HG03045 (cell line): ENCODE data around the gene FHOD1.

Experiments
- ATAC-seq: cut with Tn5 transposase; IDR thresholded peaks from one replicate; pipeline ENCODE4 v1.9.1; 2021; ENCODE audit warnings: mild to moderate bottlenecking, moderate library complexity; ENCODE audit not compliant: unreplicated experiment

Gene FHOD1

DNA sequence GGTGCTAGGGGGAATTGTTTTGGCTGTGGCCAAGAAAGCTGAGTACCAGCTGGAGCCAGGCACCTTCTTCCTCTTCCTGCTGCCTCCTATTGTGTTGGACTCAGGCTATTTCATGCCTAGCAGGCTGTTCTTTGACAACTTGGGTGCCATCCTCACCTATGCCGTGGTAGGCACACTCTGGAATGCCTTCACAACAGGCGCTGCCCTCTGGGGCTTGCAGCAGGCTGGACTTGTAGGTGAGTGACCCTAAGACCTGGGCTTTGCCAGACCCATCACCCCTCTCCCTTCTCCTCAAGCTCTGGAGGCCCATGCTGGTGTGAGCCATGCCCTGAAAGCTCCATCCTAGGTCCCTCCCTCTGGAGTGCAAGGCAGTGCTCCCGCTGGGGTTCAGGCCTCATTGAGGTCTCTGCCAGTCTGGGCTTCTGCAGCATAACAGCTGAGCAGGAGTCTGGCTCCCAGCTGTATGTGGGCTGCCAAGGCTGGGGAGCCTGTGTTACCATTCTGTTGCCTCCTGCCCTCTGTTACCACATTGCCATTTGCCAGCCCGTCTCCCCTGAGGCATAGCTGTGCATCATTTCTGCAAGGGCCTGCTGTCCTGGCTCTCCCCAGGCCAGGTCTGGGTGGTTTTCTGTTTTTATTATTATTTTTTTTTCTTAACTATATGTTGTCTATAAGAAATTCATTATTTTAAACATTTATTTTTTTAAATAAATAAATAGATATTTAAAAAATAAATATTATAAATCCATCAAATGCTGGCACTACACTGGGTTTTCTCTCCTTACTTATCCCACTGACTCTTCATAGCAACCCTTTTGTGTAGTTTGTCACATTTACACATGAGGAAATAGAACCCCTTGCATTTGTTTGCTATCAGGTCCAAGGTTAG lies 5.6 kb upstream of the FHOD1 start:
- ATAC-seq, result no peak

- no peak for ATAC-seq
Observed at GRCh38 chr16:67250045-67250327, 2.7 kb upstream of the FHOD1 start.

GRCh38 chr16:67249178-67250044 lies 2.1 kb upstream of the FHOD1 start:
- ATAC-seq, result no peak

GRCh38 chr16:67248401-67249177 lies 1.3 kb upstream of the FHOD1 start, which contains the start of gene SLC9A5:
Gene SLC9A5, plus strand, starts transcription at chr16:67248979. Its CDS starts 36 bp downstream, at chr16:67249015.
- ATAC-seq, result no peak

DNA sequence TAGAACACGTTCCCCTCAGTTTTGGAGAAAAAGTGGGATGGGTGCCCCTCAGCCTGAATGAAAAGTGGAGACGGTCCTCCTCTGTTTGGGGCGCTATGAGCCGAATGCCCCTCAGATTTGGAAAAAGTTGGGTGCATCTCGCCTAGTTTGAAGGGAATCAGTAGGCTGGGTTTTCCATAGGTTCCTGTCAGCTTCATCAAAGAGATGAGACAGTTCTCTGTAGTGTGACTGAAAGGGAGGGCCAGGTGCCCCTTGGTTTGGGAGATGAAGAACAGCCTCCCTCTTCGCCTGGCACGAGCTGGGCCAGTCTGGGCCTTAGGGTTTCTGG lies 756 bp upstream of the FHOD1 start:
- no peak for ATAC-seq

- peak; percentile 26 for ATAC-seq
Observed at GRCh38 chr16:67246756-67247191, 507 bp downstream of the FHOD1 start.

DNA sequence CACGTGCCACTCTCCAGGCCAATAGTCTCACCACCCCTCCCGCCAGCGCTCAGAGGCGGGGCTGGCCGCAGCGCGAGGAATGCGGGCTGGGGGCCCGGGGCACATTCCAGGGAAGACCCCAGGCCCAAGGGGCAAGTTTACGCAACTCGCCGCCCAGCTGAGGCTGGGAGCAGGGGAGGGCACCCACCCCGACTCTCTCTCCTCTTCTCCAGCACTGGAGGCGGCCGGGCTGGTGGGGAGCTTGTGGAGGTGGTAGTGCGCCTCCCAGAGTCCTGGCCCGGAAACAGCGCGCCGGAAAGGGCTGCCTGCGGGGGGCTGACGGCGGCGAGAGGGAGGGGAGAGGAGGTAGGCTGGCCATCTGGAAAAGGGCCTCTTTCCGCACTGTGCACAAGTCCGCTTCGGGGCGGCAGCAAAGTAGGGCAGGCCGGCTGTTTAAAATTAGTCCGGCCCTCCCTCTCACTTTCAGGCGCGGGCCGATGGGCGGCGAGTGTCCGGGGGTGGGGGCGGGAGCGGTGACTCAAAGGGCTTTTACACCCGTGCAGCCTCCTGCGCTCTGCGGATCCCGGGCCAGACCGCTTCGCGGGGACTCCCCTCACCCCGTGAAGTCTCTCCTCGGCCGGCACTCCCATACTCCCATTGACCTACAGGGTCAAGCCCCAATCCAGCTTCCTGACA lies 1.1 kb downstream of the FHOD1 start:
- peak; percentile 29 for ATAC-seq

DNA sequence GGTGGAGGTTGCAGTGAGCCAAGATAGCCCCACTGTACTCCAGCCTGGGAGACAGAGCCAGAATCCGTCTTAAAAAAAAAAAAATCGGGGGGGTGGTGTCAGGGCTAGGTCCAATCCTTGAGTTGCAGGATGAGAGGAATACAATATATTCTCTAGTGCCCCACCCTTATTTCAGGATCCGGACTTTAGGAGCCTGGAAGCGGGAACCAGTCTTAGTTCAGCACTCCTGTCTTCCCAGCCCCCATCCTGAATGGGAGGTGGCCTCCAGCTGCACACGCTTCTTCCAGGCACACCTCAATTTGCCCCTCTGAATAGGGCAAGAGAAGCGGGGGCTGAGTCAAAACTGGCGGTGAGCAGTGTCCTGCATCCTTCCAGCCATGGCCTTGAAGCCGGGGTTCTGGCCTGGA lies 1.6 kb downstream of the FHOD1 start:
- no peak for ATAC-seq

GRCh38 chr16:67245186-67245585 lies 2.1 kb downstream of the FHOD1 start:
- no peak for ATAC-seq

DNA sequence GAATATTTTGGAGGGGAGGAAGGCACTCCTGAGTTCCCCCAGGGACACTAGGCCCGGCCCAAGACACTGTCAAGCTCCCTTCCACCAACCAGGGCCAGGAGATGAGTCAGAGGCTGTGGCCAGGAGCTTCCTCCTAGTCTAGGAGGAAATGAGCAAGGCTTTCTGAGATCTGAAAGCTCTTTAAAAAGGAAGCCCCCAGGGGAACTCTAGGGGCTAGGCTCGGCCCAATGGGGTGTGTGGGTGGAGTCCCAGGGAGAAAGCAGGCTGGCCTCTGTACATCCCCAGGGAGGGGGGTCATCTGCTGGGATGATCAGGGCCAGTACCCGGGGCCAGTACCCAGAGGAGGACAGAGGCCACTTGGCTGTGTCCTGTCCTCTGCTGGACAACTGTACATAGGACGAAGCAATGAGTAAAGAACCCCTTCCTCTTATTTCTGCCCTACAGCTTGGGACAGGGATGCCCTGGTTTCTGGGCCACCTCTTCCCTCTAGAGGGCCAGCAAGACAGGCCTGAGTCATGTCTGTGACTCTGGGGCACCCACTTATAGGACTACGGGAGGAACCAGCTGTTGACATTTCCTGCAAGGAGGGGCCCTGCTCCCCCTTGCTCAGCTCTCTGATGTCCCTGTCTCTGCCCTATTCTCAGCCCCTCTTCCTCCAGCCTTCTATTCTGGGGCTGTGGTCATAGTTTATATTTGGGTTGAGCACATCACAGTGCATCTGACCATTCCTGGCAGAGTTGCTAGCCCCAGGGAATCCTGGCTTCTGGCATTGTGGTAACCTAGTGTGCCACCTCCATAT lies 2.7 kb downstream of the FHOD1 start:
- ATAC-seq, result peak; percentile 43

GRCh38 chr16:67243481-67243880 lies 3.8 kb downstream of the FHOD1 start:
- ATAC-seq, result no peak

DNA sequence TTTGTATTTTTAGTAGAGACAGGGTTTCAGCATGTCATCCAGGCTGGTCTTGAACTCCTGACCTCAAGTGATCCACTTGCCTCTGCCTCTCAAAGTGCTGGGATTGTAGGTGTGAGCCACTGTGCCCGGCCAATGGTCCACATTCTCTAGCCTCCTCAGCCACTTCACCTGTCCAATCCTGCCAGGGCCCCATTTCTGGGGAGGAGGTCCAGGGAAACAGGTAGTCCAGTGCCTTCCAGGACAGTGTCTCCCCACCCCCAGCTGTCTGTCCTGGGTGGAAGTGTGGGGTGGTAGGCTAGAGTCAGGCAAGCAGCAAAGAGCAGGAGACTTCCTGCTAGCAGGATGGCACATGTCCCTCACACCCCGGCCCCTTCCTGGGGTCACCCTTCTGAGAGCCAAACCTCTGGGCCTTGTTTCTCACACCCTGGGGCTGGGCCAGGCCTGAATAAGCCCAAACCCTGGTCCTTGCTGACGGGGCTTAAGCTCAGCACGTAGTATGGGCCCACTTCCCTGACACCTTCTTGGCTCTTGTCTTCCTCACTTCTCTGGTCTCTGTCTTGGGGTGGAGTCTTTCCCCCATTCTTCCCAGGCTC lies 5.0 kb downstream of the FHOD1 start:
- no peak for ATAC-seq

DNA sequence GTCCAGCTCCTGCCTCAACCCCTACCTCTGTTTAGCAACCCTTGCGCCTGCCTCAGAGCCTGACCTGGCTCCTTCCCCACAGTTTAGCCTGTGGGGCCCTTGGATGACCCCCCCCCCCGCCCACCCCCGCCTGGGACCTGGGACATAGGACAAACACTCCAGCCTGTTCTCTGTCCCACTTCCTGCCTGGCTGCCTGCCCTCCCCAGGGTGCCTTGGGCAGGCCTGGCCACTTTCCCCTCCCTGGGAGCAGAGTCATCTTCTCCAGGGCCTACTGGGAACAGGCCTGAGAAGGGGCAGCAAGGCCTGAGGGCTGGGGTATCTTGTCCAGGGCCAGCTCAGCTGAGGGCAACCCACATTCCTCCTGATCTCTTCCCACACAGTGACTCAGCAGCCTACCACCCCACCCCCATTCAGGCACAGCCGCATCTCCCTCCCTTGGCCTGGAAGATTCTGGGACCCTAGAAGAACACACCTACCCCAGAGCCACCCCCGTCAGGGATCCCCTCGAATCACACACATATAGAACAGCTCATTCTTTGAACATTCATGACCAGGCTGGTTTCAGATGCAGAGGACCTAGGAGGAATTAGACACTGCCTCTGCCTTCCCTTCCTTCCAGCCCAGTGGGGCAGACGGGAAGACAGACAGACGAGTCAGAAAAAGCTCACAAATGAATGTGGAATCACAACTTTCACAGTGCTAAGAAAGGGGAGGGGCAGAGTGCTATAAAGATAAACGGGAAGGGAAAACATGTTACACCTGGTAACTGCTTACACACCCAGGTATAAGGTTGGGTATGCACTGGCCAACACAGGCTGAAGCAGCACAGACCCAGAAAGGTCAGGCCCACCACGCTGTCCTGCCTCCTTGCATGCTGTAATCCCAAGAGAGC lies 6.0 kb downstream of the FHOD1 start:
- ATAC-seq, result no peak

GRCh38 chr16:67240506-67240905 lies 6.8 kb downstream of the FHOD1 start:
- no peak for ATAC-seq

GRCh38 chr16:67238806-67239470 lies 8.3 kb downstream of the FHOD1 start:
- no peak for ATAC-seq

- no peak for ATAC-seq
Observed at GRCh38 chr16:67238278-67238575, 9.1 kb downstream of the FHOD1 start.

DNA sequence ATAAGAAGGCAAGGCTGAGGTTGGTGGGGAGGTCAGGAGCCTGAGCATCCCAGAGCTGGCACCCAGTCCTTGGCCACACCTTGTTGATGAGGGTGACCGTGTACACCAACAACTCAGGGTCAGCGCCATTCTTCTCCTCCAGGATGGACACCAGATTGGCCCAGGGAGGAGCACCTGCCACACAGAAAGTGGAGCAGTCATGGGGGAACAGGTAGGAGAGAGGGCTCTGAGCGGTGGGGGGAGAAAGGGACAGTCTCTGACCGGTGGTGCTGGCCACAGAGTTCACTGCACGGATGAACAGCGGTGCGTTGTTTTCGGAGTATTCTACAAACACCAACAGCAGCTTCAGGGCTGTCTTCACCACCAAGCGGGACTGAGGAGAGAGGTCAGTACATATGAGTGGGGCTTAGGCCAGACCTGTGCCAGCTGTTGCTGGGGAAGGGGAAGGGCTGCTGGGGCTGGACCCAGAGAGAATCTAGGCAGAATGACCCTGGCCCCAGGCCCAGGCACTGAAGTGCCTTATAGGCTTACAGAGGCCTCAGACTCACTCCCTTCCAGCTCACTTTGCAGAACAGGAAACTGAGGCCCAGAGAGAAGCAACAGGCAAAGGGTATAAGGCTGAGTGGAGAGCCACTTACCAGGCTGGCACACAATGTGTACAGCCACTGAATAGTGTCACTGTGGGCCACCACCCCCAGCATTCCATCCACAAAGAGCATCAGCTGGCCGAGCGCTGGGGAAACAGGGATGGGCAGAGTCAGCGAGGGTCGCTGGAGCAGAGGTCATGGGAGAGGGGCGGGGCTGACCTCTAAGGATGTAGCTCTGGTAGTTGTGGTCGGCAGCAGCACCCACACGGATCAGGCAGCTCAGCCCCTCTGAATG lies 9.6 kb downstream of the FHOD1 start:
- no peak for ATAC-seq
